NCI-H1092 (cell line): Measurements from ENCODE around the gene FAM181B.
"Not testable (repeated sequence)": the region's sequence is repeated elsewhere in the genome, so short reads cannot be mapped to it uniquely, and the experiment has no call there.

ENCODE experiments used
- DNase-seq: peaks from one replicate; lab custom pipeline; 2025; lab: John Stamatoyannopoulos, UW

The FAM181B gene

DNA sequence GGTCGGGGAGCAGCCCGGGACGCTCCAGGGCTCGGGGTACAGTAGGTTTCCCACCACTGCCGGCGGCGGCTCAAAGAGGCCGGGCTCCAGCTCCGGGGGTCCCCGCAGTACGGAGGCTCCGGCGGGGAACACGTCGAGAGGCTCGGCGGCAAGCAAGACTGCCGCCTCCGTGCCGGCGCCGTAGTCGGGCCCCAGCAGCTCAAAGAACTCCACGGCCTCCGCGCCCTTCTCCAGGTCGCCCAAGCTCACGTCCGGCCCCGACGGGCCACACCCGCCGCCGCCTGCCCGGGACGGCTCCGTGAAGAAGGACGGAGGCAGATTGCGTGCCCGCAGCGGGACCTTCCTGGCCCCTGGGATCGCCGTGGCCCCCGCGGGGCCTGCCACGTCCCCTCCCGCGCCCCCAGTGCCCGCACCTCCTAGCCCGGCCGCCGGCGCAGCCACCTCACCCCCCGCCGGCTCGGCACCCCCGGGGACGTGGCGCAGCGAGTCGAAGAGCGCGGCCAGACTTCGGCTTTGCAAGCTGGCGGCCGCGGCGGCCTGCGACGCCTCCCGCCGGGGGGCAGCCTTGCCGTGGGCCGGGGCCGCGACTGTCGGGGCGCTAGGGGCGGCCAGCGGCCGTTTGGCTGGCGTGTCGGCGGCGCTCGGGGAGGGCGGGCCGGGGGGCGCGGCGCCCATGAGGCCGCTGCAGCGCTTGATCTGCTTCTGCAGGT lies 775 bp downstream of the FAM181B start:
- no peak for DNase-seq

DNA sequence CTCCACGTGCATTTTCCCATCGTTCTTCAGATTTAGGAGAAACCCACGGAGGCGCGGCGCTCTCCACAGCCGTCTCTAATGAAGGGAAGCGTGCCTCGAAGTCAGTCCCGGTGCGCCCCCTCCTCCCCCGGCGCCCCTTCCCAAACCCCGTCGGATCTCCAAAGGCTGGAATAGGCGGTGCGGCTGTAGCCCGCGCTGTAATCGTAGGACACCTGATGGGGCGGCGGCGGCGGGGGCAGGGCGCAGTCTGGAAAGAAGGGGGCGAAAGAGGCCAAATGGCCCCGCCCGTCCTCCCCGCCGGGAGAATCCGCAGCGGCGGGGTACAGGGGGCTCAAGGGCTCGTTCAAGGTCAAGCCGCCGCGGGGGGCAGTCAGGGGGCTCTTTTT lies 1.3 kb downstream of the FAM181B start:
- no peak for DNase-seq

DNA sequence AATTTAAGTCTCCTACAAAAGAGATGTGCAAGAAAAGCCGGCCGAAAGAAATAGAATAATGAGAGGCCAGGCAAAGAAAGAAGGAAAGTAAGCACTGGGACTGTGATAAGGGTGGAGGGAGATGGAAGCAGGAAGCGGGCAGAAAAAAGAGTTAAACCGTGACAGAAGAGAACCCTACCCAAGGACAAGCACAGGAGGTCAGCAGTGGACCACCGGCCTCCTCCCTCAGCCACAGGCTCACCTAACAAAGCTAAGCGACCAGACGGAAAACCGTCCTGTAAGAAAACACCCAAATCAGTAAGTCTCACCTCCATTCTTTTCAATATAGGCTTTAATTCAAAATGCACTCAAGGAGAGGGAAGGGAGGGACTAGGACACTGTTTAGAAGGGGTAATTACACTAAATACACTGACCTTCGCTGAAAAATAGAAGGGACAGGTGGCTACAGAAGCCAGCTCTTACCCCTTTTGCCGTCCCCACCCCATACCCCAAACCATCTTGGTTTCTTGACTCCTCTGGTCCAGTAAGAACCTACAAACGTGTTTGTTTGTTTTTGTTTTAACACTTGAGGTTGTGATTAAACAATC lies 1.9 kb downstream of the FAM181B start:
- DNase-seq: no peak

DNA sequence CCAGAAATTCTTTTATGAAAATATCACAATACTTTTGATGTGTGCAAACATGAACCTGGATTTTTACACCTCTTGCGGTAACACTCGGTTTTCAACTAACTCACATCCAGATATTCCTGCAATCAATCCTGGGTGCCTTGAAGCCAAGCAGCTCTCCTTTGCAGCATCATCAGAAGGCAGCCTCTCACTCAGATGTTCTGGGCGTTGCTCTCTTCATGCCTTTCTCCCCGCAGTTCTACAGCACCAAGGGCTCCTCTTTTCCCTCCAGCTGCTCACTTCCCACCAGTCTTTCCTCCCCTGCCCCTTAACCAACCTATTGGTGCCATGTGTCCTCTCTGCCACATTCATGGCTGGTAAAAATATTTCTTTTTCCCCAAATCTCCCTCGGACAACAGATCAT lies 2.9 kb downstream of the FAM181B start:
- no peak for DNase-seq

DNA sequence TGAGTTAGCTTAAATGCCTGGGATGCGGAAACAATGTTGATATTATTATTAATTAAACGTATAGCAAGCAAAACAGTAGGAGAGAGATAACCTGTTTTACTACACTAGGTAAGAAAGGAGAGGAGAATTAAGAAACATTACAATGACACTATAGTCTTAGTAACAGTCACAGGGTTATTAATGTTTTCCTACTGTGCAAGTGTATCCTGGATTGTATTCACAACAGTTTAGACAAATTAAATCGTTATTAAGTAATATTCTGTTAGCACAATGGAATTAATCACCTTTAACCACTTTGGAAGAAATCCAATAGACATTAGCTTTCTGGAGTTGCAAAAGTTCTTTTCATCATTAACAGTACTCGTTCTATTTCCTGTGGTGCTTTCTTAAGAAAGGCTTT lies 3.4 kb downstream of the FAM181B start:
- DNase-seq: no peak

DNA sequence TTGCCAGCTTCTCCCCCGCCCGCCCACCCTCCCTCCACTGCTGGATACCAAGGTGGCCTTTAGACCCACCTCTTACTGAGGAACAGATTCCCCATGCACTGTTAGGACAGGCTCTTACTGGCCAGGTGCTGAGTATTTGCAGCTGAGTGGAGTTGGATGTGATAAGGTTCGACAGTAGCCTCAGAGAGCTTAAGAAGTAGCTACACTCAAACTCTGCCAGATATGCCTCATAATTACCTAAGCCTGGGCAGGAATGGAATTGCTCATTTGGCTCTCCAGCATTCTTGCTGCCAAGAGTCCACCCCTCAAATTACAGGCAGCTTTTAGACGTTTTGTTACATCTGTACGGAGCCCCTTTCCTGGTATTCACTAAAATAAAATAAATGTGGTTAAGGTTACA lies 9.6 kb downstream of the FAM181B start:
- no peak for DNase-seq

DNA sequence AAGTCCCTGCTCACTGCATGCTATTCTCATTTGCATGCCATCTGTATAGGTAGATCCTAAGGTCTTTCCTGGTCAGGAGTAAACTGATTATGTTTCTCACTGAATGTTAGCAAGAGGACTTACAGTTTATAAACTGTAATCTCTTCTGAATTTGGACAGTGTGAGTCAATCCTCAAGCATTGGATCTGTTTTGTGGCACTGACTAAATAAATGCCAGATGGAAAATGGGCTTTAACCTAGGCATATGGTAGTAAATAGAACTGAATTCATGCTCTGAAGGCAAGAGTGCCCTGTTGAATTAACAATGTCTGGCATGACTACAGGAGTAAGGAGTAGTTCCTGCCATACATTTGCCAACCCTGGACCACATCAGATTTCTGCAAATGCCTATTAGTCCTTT lies 11.4 kb downstream of the FAM181B start:
- no peak for DNase-seq

DNA sequence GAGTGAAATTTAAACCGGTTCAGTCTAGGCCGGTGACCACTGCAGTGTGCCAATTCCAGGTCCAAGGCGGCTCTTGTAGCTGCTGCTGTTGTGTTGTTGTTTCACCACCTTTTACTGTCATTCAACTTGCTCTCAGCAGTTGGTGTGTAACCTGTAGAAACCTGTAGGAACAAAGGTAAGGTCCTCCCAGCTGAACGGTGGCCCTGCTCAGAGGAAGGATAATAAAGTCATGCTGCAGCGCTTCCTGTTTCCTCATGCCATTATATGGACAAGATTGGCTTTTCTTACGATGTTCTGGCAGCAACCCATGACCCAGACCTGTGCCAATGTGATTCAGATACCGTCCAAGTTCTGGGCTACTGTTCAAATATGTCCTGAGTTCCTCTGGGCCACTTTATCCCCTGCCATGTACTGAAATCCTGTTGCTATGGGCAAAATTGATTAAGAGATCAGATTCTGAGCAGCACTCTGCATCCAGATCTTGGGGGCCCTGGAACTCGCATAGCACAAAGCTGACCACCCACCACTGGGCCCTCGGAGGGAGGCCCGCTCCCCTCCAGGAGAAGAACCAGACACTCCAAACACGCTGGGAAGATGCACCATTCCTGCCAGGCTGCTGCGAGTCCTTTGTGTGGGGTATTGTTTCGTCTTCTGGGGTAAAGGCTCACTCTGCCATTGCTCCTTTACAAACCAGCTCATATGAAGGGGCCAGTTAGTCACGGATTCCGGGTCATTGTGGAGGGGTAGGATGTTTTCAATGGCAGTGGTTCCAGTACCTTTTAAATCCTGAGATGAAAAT lies 13.2 kb downstream of the FAM181B start:
- no peak for DNase-seq

DNA sequence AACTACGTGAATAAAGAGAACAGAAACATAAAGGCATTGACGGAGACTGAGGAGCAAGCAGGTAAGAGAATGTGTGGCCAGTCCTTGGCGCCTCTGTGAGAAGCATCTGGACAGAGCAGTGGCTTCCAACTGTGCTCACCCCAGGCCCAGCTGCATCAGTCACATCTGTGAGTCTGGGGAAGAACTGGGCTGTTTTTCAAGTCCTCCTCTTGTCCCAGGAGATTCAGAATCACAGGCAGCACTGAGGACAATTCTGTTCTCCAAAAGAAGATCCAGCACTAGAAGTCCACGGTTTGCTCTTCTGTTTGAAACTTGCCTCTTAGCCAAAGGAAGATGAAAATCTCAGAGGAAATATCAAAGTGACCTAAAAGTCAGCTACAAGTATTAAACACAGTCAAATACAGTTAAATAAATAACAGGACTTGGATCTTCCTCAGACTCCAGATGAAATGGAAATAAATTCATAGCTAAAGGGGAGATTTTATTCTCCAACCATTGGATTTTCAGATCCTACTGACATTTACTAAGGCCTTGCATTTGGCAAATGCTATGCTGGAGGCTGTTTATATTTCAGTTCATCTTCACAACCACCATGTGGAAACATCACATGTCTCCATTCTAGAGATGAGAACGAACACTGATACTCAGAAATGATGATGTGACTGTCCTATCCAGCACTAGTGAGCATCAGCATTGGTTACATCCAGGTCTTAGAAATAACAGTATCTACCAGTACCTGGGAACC lies 14.1 kb downstream of the FAM181B start:
- no peak for DNase-seq

DNA sequence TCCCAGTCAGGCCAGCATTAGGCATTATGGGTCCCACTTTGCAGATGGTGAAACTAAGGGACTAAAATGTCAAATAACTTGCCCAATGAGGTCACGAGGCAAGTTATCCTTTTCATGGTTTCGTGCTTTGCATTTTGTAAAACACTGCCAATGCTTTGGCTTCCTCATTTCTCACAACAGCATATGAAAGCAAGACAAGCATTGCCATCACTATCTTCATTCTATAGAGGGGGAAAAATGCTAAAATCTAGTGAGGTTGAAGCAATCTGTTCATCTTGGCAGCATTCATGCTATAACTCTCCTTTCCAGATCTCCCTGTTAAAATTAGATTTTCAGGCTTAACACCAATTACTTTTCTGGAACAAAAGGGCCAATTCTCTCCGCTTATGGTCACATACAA lies 14.8 kb downstream of the FAM181B start:
- no peak for DNase-seq

DNA sequence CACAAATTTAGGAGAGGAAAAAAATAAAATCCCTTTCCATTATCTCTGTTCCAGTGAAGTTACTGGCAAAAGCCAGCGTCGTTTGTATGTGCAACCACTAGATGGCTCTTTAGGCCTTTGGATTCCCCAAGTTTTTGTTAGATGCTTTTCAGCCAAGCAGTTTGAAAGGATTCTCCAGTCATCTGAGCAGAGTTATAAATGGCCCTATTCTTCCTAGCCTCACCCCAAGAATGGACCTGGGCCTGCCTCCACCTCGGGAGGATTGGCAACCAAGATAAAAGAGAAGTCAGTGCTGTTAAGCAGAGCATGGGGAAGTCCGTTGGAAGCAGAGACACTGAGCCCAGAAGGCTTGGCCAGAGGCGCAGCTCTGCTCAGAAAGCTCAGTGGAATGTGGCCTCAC lies 15.4 kb downstream of the FAM181B start:
- peak; percentile 14 for DNase-seq

DNA sequence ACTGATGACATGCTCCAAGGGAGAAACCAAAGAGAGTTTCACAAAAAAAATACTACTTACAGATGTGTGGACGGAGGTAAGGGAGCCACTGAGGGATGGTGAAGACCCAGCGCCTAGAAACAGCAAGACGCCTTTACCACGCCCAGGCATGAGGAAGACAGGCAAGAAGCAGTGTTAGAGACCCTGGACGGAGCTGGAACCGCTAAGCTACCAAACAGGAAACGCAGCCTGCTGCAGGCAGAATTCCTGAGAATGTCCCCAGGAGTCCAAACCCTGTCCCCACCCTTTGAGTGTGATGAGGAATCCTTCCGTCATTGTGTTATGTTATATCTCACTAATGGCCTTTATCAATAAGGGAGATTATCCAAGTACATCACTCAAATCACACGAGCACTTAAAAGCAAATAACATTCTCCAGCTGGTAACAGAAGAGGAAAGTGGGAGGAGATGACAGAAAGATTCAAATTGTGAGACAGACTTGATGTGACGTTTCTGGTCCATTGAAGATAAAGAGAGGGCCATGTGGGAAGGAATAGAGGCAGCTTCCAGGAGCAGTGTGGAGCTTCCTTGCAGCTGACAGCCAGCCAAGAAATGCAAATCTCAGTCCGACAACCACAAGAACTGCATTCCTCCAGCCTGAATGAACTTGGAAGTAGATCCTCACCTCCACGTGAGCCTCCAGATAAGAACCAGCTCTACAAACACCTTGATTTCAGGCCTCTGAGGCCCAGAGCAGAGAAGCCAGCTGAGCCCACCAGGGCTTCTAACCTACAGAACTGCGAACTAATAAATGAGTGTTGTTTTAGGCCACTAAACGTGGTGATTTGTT lies 19.1 kb downstream of the FAM181B start:
- no peak for DNase-seq

DNA sequence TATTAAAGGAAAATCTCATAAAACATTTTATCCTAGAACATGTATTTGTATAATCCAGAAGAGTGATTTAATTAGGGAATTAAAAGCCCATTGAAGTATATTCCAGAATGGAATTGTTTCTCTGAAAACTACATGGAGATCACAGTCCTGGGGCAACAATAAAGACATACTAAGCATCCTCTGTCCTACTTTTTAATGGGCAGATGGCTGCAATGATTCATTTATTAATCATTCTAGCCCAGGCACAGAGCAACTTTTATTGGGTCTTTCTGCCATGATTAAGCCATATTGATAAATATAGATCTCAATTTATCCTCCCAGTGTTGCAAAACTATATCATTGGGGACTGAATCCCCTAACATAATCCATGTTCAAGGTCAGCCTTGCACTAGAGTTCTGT lies 22.0 kb downstream of the FAM181B start:
- DNase-seq: no peak

DNA sequence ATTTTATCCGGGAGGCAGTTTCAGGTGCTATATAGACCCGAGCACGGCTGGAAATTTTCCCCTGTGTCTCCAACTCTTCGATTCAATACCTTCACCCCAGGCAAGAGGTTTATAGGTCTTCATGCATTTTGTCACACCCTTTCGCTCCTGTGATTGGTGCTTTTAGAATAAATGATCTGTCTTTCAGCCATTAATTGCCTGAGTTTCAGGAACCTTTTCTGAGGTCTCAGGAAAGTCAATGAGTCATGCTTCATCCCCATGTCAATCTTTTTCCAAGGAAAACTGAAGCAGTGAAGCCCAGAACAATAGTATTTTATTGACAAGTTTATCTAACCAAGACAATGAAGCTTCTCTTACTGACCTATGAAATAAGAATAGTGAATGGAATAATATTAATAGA lies 29.9 kb downstream of the FAM181B start:
- no peak for DNase-seq

DNA sequence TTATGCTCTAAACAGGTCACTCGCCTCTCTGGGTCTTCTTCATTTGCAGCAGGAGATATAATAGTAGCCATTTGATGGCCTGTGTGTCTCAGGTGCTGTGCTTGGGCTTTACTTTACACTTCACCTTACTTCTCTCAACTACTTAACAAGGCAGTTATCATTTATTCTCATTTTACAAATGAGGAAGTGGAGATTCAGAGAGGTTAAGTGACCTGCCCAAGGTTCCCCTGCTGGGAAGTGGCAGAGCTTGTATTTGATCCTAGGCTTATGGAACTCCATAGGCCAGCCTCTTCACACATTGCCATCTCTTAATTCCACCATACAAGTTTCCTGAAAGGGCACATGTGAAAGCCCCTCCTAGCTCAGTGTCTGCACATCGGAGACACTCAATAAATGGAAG lies 30.4 kb downstream of the FAM181B start:
- DNase-seq: no peak

DNA sequence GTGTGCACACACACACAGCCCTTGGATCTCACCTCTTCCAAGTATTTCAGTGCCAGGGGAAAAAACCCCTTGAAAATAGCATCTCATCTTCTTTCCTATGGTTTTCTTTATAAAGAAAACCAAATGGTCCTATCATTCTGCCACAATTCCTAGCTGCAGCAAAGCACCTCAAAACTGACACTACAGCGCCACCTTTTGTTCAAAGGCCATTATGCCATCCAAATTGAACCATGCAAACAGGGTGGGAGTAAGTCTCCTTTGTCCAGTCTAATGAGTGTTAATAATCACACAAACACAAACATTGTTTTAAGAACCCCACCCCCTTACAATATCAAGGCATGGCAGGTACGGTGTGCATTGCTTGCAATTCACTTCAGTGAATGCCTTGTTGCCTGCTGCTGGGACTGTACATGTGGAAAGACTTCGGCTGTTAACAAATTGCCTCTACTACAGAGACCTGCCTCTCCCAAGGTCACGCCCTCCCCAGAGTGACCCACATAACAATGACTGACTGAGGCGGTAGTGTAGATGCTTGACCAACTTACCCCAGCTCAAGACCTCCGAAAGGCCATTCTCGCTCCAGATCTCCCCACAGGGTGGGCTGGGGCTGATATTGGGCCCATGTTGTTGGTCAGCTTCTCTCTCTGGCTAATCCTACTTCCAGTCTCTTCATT lies 31.7 kb downstream of the FAM181B start:
- no peak for DNase-seq

DNA sequence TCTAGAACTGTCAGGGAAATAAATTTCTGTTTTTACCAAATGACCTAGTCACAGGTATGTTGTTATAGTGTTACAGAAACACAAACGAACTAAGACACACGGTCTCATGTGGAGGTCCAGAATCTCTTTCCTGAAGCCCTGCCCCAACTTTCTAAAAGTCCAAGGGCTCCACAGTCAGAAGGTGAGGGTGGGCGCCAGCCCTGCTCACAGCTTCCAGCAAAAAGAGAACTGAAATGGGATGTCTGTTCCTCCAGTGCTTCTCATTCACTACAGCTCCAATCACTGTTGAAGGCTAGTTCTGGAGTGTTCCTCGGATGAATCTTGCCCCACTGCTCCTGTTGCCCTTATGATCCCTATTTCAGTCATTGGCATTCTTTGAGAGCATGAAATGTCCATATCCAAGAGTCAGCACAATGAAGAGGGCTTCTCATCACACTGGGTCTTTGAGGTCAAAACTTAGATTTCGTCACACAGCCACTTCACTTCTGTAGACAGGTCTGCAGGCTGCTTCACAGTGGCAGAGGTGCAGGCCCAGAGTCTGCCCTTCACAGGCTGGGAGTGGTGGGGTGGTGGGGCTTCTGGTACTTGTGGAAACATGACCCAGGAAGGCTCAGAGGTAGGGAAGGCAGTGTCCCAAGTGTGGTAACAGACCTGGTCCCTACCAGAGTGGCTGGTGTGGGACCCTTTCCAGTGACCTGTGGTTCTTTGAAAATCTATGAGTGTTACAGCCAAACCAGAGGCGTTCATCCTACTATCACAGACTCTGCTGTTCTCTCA lies 34.9 kb downstream of the FAM181B start:
- no peak for DNase-seq

DNA sequence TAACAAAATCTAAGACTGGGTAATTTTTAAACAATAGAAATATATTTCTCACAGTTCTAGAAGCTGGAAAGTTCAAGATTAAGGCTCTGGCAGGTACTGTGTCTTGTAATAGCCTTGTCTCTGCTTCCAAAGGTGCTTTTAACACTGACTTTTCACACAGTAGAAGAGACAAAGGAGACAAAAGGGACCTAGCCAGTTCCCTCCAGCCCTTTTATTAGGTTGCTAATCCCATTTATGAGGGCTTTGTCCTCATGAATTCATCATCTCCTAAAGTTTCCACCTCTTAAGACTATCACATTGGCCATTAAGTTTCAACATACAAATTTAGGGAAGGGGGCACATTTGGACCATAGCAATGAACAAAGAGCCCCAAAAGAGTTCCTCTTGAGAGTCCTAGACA lies 40.7 kb downstream of the FAM181B start:
- no peak for DNase-seq

DNA sequence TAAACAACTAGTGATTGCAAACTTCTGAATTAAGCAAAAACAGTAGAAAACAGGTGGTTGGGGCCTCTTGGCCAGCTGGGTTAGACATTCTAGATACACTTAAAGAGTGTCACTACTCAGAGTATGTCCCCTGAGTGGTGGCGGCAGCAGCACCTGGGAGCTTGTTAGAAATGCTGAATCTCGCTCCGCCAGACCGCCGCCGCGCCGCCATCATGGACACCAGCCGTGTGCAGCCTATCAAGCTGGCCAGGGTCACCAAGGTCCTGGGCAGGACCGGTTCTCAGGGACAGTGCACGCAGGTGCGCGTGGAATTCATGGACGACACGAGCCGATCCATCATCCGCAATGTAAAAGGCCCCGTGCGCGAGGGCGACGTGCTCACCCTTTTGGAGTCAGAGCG lies 44.3 kb downstream of the FAM181B start:
- not testable (repeated sequence) for DNase-seq

DNA sequence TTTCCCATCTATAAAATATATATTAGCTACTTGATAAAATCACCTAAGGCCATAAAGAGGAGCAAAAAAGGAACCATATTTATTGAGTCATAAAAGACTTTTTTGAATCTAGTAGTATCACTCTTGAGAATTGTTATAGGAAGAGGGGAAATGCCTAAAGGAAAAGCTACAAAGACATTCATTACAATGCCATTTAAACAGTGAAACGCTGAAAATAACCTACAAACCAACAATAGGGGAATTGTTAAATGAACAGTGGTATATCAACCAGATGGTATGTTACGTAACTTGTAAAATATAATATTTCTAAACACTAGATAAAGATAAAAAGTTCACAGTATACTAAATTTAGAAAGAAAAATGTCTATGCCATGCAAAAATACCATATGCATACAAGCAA lies 47.5 kb downstream of the FAM181B start:
- no peak for DNase-seq
